ENCODE measurements around the gene FKBP11. TPM values are rescaled to one million over a fixed set of nuclear protein-coding genes. Genes with fewer than 3 reads are reported as not detected.

Gene FKBP11
- total and polyA plus RNA-seq, 2 donors (not counting 3 experiments of a cell fraction or from before 2014, with no cell fraction given): 74.2 to 81.2 TPM

DNA sequence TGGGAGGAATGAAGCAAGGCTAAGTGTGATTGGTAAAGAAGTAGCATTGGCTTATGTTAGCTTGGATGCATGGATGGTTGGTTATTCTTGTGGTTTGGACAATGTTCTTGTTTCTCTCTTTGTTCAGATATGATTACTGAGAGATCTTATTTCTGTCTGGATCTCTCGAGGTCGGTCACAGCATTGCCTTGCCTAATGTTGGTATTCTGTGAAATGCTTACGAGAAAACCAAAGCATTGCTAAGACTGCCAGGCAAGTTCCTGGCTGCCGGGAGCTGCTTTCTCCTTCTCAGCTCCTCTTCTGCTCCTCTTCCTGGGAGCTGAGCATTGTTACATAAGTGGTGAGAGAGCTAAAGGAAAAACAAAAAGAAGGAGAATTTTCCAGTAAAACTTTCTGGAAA lies 52.2 kb downstream of the FKBP11 start:
- FAIRE-seq: no peak
- dilution Hi-C loops (cut with MboI; ENCODE audit: extremely low pct_ligation_motif_present, low sequenced_read_pairs): no loop called here
- Histone ChIP-seq H3K9ac (replicated peaks; ENCODE audit: extremely low read depth, insufficient read depth, low read length) (no peak overlapping the region), H3K4me1 (ENCODE audit: control insufficient read depth, extremely low read depth, insufficient read depth, low read length) (no peaks in the 10 kb centered on the region), H2AFZ (ENCODE audit: low read depth, low read length) (no peak overlapping the region), H3K27ac (ENCODE audit: insufficient read depth, low read depth, low read length) (no peak overlapping the region), H3K9me1 (replicated peaks; ENCODE audit: control insufficient read depth, extremely low read depth, insufficient read depth, low read length) (no peaks in the 10 kb centered on the region), H4K20me1 (replicated peaks; ENCODE audit: control insufficient read depth, extremely low read depth, insufficient read depth, low read length) (no peaks in the 10 kb centered on the region), H3K9me3 (replicated peaks; ENCODE audit: control insufficient read depth, insufficient read depth, low read length) (no peaks in the 10 kb centered on the region), H3K27me3 (ENCODE audit: control insufficient read depth in 2 of 2, insufficient read depth in 2 of 2, low read length in 2 of 2) (no peaks in the 10 kb centered on the region), H3K4me2 (ENCODE audit: insufficient read depth, low read length) (no peak overlapping the region), H3K79me2 (ENCODE audit: control insufficient read depth, insufficient read depth, low read length) (no peaks in the 10 kb centered on the region), H3K36me3 (ENCODE audit: control insufficient read depth in 2 of 2, extremely low read depth in 1 of 2, insufficient read depth in 2 of 2, low read length in 2 of 2) (no peaks in the 10 kb centered on the region), H3K4me3 (replicated peaks in 1 of 3; ENCODE audit: insufficient read depth in 1 of 3, low read depth in 1 of 3, low read length in 3 of 3) (no peak overlapping the region)
- intact Hi-C loops (cut with micrococcal nuclease): no loop called here
- DNase-seq (ENCODE audit: low read depth, low spot score): no peak
- POLR2A ChIA-PET: interaction anchor here (0.6 kb wide), 1 partner anchor 13 kb away, joined by 3 read pairs; no protein-coding TSS in a partner anchor
- TF ChIP-seq JUN (IDR thresholded peaks at IDR 0.05; ENCODE audit: borderline replicate concordance, insufficient read depth, insufficient read length, low read depth) (no peak), FOS (IDR thresholded peaks at IDR 0.05; ENCODE audit: borderline replicate concordance, insufficient read depth, low read length) (no peak), POLR2AphosphoS5 (IDR thresholded peaks at IDR 0.05; ENCODE audit: insufficient read depth, low read depth, low read length) (no peak), MYC (IDR thresholded peaks at IDR 0.05; ENCODE audit: low read depth, low read length) (no peak), POLR2A (IDR thresholded peaks at IDR 0.05; ENCODE audit: low read depth, low read length) (no peak), EZH2 (IDR thresholded peaks at IDR 0.05; ENCODE audit: borderline replicate concordance, low read depth, low read length, severe bottlenecking) (no peak), GATA2 (IDR thresholded peaks at IDR 0.05; ENCODE audit: insufficient read depth, insufficient read length, low read depth, low read length) (no peak), MAX (IDR thresholded peaks at IDR 0.05; ENCODE audit: insufficient read depth, insufficient read length) (no peak), CTCF (IDR thresholded peaks at IDR 0.05; ENCODE audit: extremely low read depth in 1 of 2, insufficient read depth in 1 of 2, low read depth in 1 of 2, low read length in 2 of 2) (no peak)
- CTCF ChIA-PET: interaction anchor here (1.5 to 3.7 kb wide), 3 partner anchors 9 to 20 kb away, joined by 7 to 30 read pairs (median 20); no protein-coding TSS in a partner anchor
- no TSS peak for BruUV-seq (replicated peaks)

Small RNAs within 50 kb of the gene (small RNA-seq; reads per million reads assigned to genes)
- gene AC073610.1 (ENCODE audit: insufficient read depth, insufficient read length, low read depth, low replicate concordance): not detected
- not detected for gene RNU6-600P (ENCODE audit: insufficient read depth, insufficient read length, low read depth, low replicate concordance)

Other genes starting within 250 kb of the FKBP11 start
- 35.8 and 40.6 TPM in 2 replicates for gene KANSL2, start 243.3 kb downstream of the FKBP11 start, total RNA-seq
- 27.3 and 30.5 TPM in 2 replicates for gene KANSL2, start 243.3 kb downstream of the FKBP11 start, polyA plus RNA-seq
- 33.0 and 35.1 TPM in 2 replicates for gene CCNT1, start 208.8 kb downstream of the FKBP11 start, total RNA-seq
- 9.7 and 10.6 TPM in 2 replicates for gene CCNT1, start 208.8 kb downstream of the FKBP11 start, polyA plus RNA-seq
- 43.3 and 46.2 TPM in 2 replicates for gene ADCY6, start 136.4 kb downstream of the FKBP11 start, total RNA-seq
- 37.0 and 38.7 TPM in 2 replicates for gene ADCY6, start 136.4 kb downstream of the FKBP11 start, polyA plus RNA-seq
- 61.8 and 64.2 TPM in 2 replicates for gene CACNB3, start 107.0 kb downstream of the FKBP11 start, total RNA-seq
- 37.4 and 46.1 TPM in 2 replicates for gene CACNB3, start 107.0 kb downstream of the FKBP11 start, polyA plus RNA-seq
- 101 and 107 TPM in 2 replicates for gene DDX23, start 73.3 kb downstream of the FKBP11 start, total RNA-seq
- 47.4 and 56.0 TPM in 2 replicates for gene DDX23, start 73.3 kb downstream of the FKBP11 start, polyA plus RNA-seq
- gene RND1, start 59.6 kb downstream of the FKBP11 start, total RNA-seq: 4.0 and 4.4 TPM in 2 replicates
- gene RND1, start 59.6 kb downstream of the FKBP11 start, polyA plus RNA-seq: 5.2 and 9.9 TPM in 2 replicates
- 172 and 187 TPM in 2 replicates for gene ARF3, start 32.0 kb upstream of the FKBP11 start, total RNA-seq
- 138 and 149 TPM in 2 replicates for gene ARF3, start 32.0 kb upstream of the FKBP11 start, polyA plus RNA-seq
- gene WNT10B, start 46.2 kb upstream of the FKBP11 start, total RNA-seq: not detected in 2 replicates
- gene WNT10B, start 46.2 kb upstream of the FKBP11 start, polyA plus RNA-seq: 0.04 and 0.14 TPM in 2 replicates
- gene WNT1, start 52.8 kb upstream of the FKBP11 start, total RNA-seq: not detected in 2 replicates
- gene WNT1, start 52.8 kb upstream of the FKBP11 start, polyA plus RNA-seq: not detected in 2 replicates
- gene DDN, start 73.9 kb upstream of the FKBP11 start, total RNA-seq: 0.22 and 0.42 TPM in 2 replicates
- gene DDN, start 73.9 kb upstream of the FKBP11 start, polyA plus RNA-seq: 0.06 and 0.07 TPM in 2 replicates
- 50.0 and 54.9 TPM in 2 replicates for gene PRKAG1, start 93.3 kb upstream of the FKBP11 start, total RNA-seq
- 52.1 and 59.5 TPM in 2 replicates for gene PRKAG1, start 93.3 kb upstream of the FKBP11 start, polyA plus RNA-seq
- gene KMT2D, start 135.3 kb upstream of the FKBP11 start, total RNA-seq: 106 and 120 TPM in 2 replicates
- gene KMT2D, start 135.3 kb upstream of the FKBP11 start, polyA plus RNA-seq: 11.5 and 15.1 TPM in 2 replicates
- gene RHEBL1, start 144.5 kb upstream of the FKBP11 start, total RNA-seq: 2.3 and 2.6 TPM in 2 replicates
- 2.2 and 2.7 TPM in 2 replicates for gene RHEBL1, start 144.5 kb upstream of the FKBP11 start, polyA plus RNA-seq
- gene DHH, start 169.3 kb upstream of the FKBP11 start, total RNA-seq: 3.3 and 3.9 TPM in 2 replicates
- gene DHH, start 169.3 kb upstream of the FKBP11 start, polyA plus RNA-seq: 2.9 and 4.2 TPM in 2 replicates
- gene LMBR1L, start 185.4 kb upstream of the FKBP11 start, total RNA-seq: 92.8 and 106 TPM in 2 replicates
- gene LMBR1L, start 185.4 kb upstream of the FKBP11 start, polyA plus RNA-seq: 78.3 and 99.1 TPM in 2 replicates
- 2,228 and 2,245 TPM in 2 replicates for gene TUBA1B, start 205.9 kb upstream of the FKBP11 start, total RNA-seq
- 5,362 and 5,535 TPM in 2 replicates for gene TUBA1B, start 205.9 kb upstream of the FKBP11 start, polyA plus RNA-seq